Suprapubic skin (tissue), 4 donors: ENCODE measurements around the gene IQCC. TPM values are rescaled to one million over a fixed set of nuclear protein-coding genes. Genes with fewer than 3 reads are reported as not detected.

Experiments
- DNase-seq, 2 donors: peaks; one replicate each; pipeline ENCODE4 v3.0.0-alpha.2; 2019; ENCODE audit warnings: low spot score in 2 of 2
- H3K27ac ChIP-seq: fragments of 200-600 bp; sonication (generic); one replicate; pipeline ENCODE4 v1.5.1; 2019
- H3K27me3 ChIP-seq: fragments of 200-600 bp; sonication (generic); one replicate; pipeline ENCODE4 v1.5.1; 2019
- H3K36me3 ChIP-seq: fragments of 200-600 bp; sonication (generic); one replicate; pipeline ENCODE4 v1.5.1; 2019
- H3K4me1 ChIP-seq: fragments of 200-600 bp; sonication (generic); one replicate; pipeline ENCODE4 v1.5.1; 2019
- H3K4me3 ChIP-seq: fragments of 200-600 bp; sonication (generic); one replicate; pipeline ENCODE4 v1.5.1; 2019; ENCODE audit warnings: mild to moderate bottlenecking
- H3K9me3 ChIP-seq: fragments of 200-600 bp; sonication (generic); one replicate; pipeline ENCODE4 v1.5.1; 2019
- CTCF ChIP-seq, 2 donors: fragments of 200-600 bp in 1 of 2; fragments of 450-650 bp in 1 of 2; sonication (generic) in 1 of 2; IDR thresholded peaks; one replicate each; pipeline ENCODE4 v1.5.1; 2016 to 2019; ENCODE audit warnings: antibody characterized with exemption in 2 of 2, mild to moderate bottlenecking in 1 of 2, moderate library complexity in 1 of 2
- EP300 ChIP-seq: sonication (generic); formaldehyde crosslinking; IDR thresholded peaks from one replicate; pipeline ENCODE4 v1.6.1; 2017; ENCODE audit warnings: antibody characterized with exemption
- POLR2A ChIP-seq, 2 donors: fragments of 450-650 bp; IDR thresholded peaks; one replicate each; pipeline ENCODE4 v1.6.1; 2017; ENCODE audit warnings: antibody characterized with exemption in 2 of 2, mild to moderate bottlenecking in 2 of 2, moderate library complexity in 2 of 2
- POLR2AphosphoS5 ChIP-seq, 3 donors: sonication (generic); formaldehyde crosslinking; IDR thresholded peaks; one replicate each; pipeline ENCODE4 v1.6.1; 2017; ENCODE audit warnings: antibody characterized with exemption in 3 of 3
- WGBS: methylation state at CpG from one replicate; pipeline ENCODE4 v1.1.5; 2018; 5-methylcytosine and 5-hydroxymethylcytosine counted together
- total RNA-seq, 4 donors: library from RNA; depleted of rRNA; stranded (reverse); fragments of >200 nt; gene quantifications; one replicate each; pipeline ENCODE4 v1.1.0, GENCODE V29; 2016

Gene IQCC
- total RNA-seq, 4 donors from 2014 or later = 1.7 to 4.4 (median 3.7) TPM

- peaks cover 32% of the 10 kb centered on the region for H3K4me1 ChIP-seq
- H3K27ac ChIP-seq = peak within 1 kb of the TSS; percentile 40
- no peaks in the 10 kb centered on the region for H3K9me3 ChIP-seq
Observed at GRCh38 chr1:32250893-32251716, 45.6 kb downstream of the IQCC start, which contains the start of gene LCK. Gene LCK, plus strand, starts transcription at chr1:32251265. Its CDS starts 23,065 bp downstream, at chr1:32274330.

GRCh38 chr1:32255072-32256071, 49.9 kb downstream of the IQCC start:
- no peak overlapping the region for H3K27ac ChIP-seq
- no peaks in the 10 kb centered on the region for H3K36me3 ChIP-seq
- H3K4me3 ChIP-seq = no peak overlapping the region
- H3K9me3 ChIP-seq = no peaks in the 10 kb centered on the region
- peaks cover 3% of the 10 kb centered on the region for H3K4me1 ChIP-seq
- DNase-seq = no peak
- WGBS = 79% methylated on average over 10 of the region's 10 CpGs
- H3K27me3 ChIP-seq = no peaks in the 10 kb centered on the region
- TF ChIP-seq CTCF (IDR thresholded peaks at IDR 0.05) = no peak
- TF ChIP-seq POLR2AphosphoS5 (IDR thresholded peaks at IDR 0.05) = no peak
- TF ChIP-seq EP300 = no peak
- TF ChIP-seq POLR2A (IDR thresholded peaks at IDR 0.05) = no peak

More at GRCh38 chr1:32250893-32251716, 45.6 kb downstream of the IQCC start, which contains the start of gene LCK:
- no peak for DNase-seq
- Histone ChIP-seq H3K4me3 (peak within 1 kb of the TSS; percentile 15), H3K36me3 (no peaks in the 10 kb centered on the region), H3K27me3 (no peaks in the 10 kb centered on the region)
- TF ChIP-seq EP300 (no peak), CTCF (IDR thresholded peaks at IDR 0.05) (no peak), POLR2A (IDR thresholded peaks at IDR 0.05) (no peak), POLR2AphosphoS5 (IDR thresholded peaks at IDR 0.05) (no peak)
- 84% methylated on average over 22 of the region's 25 CpGs for WGBS

- H3K27ac ChIP-seq = no peak overlapping the region
- H3K4me1 ChIP-seq = no peaks in the 10 kb centered on the region
- no peaks in the 10 kb centered on the region for H3K9me3 ChIP-seq
- no peaks in the 10 kb centered on the region for H3K27me3 ChIP-seq
- TF ChIP-seq POLR2AphosphoS5 (IDR thresholded peaks at IDR 0.05) (no peak), CTCF (IDR thresholded peaks at IDR 0.05) (no peak), EP300 (no peak), POLR2A (IDR thresholded peaks at IDR 0.05) (no peak)
- no peaks in the 10 kb centered on the region for H3K36me3 ChIP-seq
- 76% methylated on average over 9 of the region's 9 CpGs for WGBS
- no peak overlapping the region for H3K4me3 ChIP-seq
- DNase-seq = no peak
Observed at GRCh38 chr1:32256473-32257226, 51.2 kb downstream of the IQCC start.

GRCh38 chr1:32257227-32257508, 51.7 kb downstream of the IQCC start:
- Histone ChIP-seq H3K4me3 (no peak overlapping the region), H3K27me3 (no peaks in the 10 kb centered on the region), H3K36me3 (no peaks in the 10 kb centered on the region), H3K9me3 (no peaks in the 10 kb centered on the region), H3K27ac (no peak overlapping the region), H3K4me1 (no peaks in the 10 kb centered on the region)
- DNase-seq = no peak
- WGBS = 88% methylated on average over 6 of the region's 6 CpGs
- TF ChIP-seq POLR2A (IDR thresholded peaks at IDR 0.05) = no peak
- TF ChIP-seq EP300 = no peak
- no peak for TF ChIP-seq CTCF (IDR thresholded peaks at IDR 0.05)
- no peak for TF ChIP-seq POLR2AphosphoS5 (IDR thresholded peaks at IDR 0.05)

Other genes starting within 250 kb of the IQCC start
- 10 to 100 TPM; 57.2 to 85.2 (median 64.3) TPM for gene KHDRBS1, start 191.8 kb upstream of the IQCC start, total RNA-seq
- gene TMEM39B, start 132.7 kb upstream of the IQCC start, total RNA-seq = 1 to 10 TPM; 6.0 to 7.9 (median 6.9) TPM
- gene KPNA6, start 97.6 kb upstream of the IQCC start, total RNA-seq = 10 to 100 TPM; 42.4 to 52.3 (median 46.5) TPM
- gene TXLNA, start 26.0 kb upstream of the IQCC start, total RNA-seq = 10 to 100 TPM; 50.0 to 72.0 (median 56.3) TPM
- gene CCDC28B, start 5.1 kb upstream of the IQCC start, total RNA-seq = 1 to 10 TPM in 3 of 4 donors, under 1 TPM in 1; 0.72 to 3.5 (median 2.0) TPM
- gene DCDC2B, start 3.4 kb downstream of the IQCC start, total RNA-seq = not detected
- gene TMEM234, start 16.7 kb downstream of the IQCC start, total RNA-seq = 10 to 100 TPM in 2 of 4 donors, 1 to 10 TPM in 2; 7.7 to 18.7 (median 12.6) TPM
- gene EIF3I, start 16.7 kb downstream of the IQCC start, total RNA-seq = 100 to 1,000 TPM in 3 of 4 donors, 10 to 100 TPM in 1; 98.8 to 211 (median 178) TPM
- 1 to 10 TPM in 2 of 4 donors, not detected in 2; 1.5 TPM for gene FAM167B, start 41.6 kb downstream of the IQCC start, total RNA-seq
- 1 to 10 TPM in 2 of 4 donors, under 1 TPM in 2; 0.26 to 3.9 (median 1.4) TPM for gene LCK, start 45.6 kb downstream of the IQCC start, total RNA-seq
- 10 to 100 TPM; 34.4 to 52.9 (median 40.2) TPM for gene HDAC1, start 86.4 kb downstream of the IQCC start, total RNA-seq
- gene MARCKSL1, start 130.6 kb downstream of the IQCC start, total RNA-seq = 10 to 100 TPM; 12.8 to 25.1 (median 19.3) TPM
- 10 to 100 TPM in 3 of 4 donors, 1 to 10 TPM in 1; 4.4 to 41.8 (median 16.3) TPM for gene FAM229A, start 156.8 kb downstream of the IQCC start, total RNA-seq
- gene TSSK3, start 156.9 kb downstream of the IQCC start, total RNA-seq = 1 to 10 TPM in 2 of 4 donors, under 1 TPM in 1, not detected in 1; 0.86 to 2.7 (median 1.3) TPM
- 100 to 1,000 TPM in 3 of 4 donors, 10 to 100 TPM in 1; 96.0 to 140 (median 120) TPM for gene BSDC1, start 188.8 kb downstream of the IQCC start, total RNA-seq